ENCODE data around the gene KCNG3.

Gene KCNG3

GRCh38 chr2:42449163-42450087, 44.4 kb downstream of the KCNG3 start:
- H3K4me3 ChIP-seq (ENCODE audit: low read depth, low read length): no peak overlapping the region
- no peak for DNase-seq (ENCODE audit: low read depth)
- TF ChIP-seq CTCF (conservative IDR thresholded peaks at IDR 0.05; ENCODE audit: low read depth, low read length): no peak

- DNase-seq (ENCODE audit: low read depth): no peak
- no peak for TF ChIP-seq CTCF (conservative IDR thresholded peaks at IDR 0.05; ENCODE audit: low read depth, low read length)
- no peak overlapping the region for H3K4me3 ChIP-seq (ENCODE audit: low read depth, low read length)
Observed at GRCh38 chr2:42448163-42448562, 45.6 kb downstream of the KCNG3 start.

GRCh38 chr2:42446503-42447271, 47.1 kb downstream of the KCNG3 start:
- no peak overlapping the region for H3K4me3 ChIP-seq (ENCODE audit: low read depth, low read length)
- no peak for TF ChIP-seq CTCF (conservative IDR thresholded peaks at IDR 0.05; ENCODE audit: low read depth, low read length)
- DNase-seq (ENCODE audit: low read depth): no peak

- H3K4me3 ChIP-seq (ENCODE audit: low read depth, low read length): no peak overlapping the region
- no peak for TF ChIP-seq CTCF (conservative IDR thresholded peaks at IDR 0.05; ENCODE audit: low read depth, low read length)
- no peak for DNase-seq (ENCODE audit: low read depth)
Observed at GRCh38 chr2:42443718-42444399, 49.9 kb downstream of the KCNG3 start.

- no peak for TF ChIP-seq CTCF (conservative IDR thresholded peaks at IDR 0.05; ENCODE audit: low read depth, low read length)
- no peak overlapping the region for H3K4me3 ChIP-seq (ENCODE audit: low read depth, low read length)
- DNase-seq (ENCODE audit: low read depth): no peak
Observed at GRCh38 chr2:42442774-42443173, 51.0 kb downstream of the KCNG3 start.

- H3K4me3 ChIP-seq (ENCODE audit: low read depth, low read length): no peak overlapping the region
- no peak for DNase-seq (ENCODE audit: low read depth)
- TF ChIP-seq CTCF (conservative IDR thresholded peaks at IDR 0.05; ENCODE audit: low read depth, low read length): no peak
Observed at GRCh38 chr2:42438685-42439084, 55.1 kb downstream of the KCNG3 start.

Data from choroid plexus epithelial cell (primary cell).